K562 (cell line): ENCODE results near the gene ADAMTS6. TPM values are rescaled to one million over a fixed set of nuclear protein-coding genes. Genes with fewer than 3 reads are reported as not detected.
A peak's percentile ranks its signal among the peaks of the same experiment; 100 is the strongest.

Experiments used
- ATAC-seq: fragments of 200-7000 bp; cut with Tn5 transposase; 3 replicates; pipeline ENCODE4 v1.9.1; 2020; ENCODE audit warnings: moderate library complexity
- BruUV-seq: library from RNA; stranded (reverse); fragments of 400-500 nt; replicated peaks from 2 replicates; lab custom pipeline; 2021; lab: Mats Ljungman, UMichigan
- CTCF ChIA-PET: fragments of 300-600 bp; formaldehyde crosslinking; extraction: SDS; loops from one replicate; lab custom pipeline; 2021; ENCODE audit warnings: low intra/inter-chr PET ratio; lab: Yijun Ruan, JAX
- POLR2A ChIA-PET: fragments of 300-600, 350-650 bp; sonication (Branson Sonifier 250); formaldehyde crosslinking; extraction: SDS; loops from one replicate; lab custom pipeline; 2021; ENCODE audit warnings: antibody characterized with exemption, inconsistent platforms; lab: Yijun Ruan, JAX
- DNase-seq, 4 experiments: peaks; one replicate each; pipeline versions ENCODE4 v3.0.0 to v3.0.0-alpha.2; 2011 to 2018; ENCODE audit warnings: low spot score in 3 of 4, mixed read lengths in 3 of 4; ENCODE audit errors: extremely low read depth in 1 of 4
- FAIRE-seq: peaks from 2 replicates; lab custom pipeline; 2011; peaks lifted over from hg19 to GRCh38; lab: Jason Lieb, UNC
- H2AFZ ChIP-seq: 2 replicates; pipeline ENCODE4 v1.6.0; 2011; ENCODE audit warnings: low read depth, low read length, control low read depth, inconsistent platforms
- H3K27ac ChIP-seq: fragments of 200-600 bp; 3 replicates; pipeline ENCODE4 v1.8.0; 2011; ENCODE audit warnings: low read depth, mild to moderate bottlenecking, control low read depth, inconsistent platforms, low read length, moderate library complexity, mixed read lengths; ENCODE audit errors: extremely low read depth
- H3K27me3 ChIP-seq, 2 experiments: fragments of 300-600 bp in 1 of 2; 2 replicates in 1 of 2; 3 replicates in 1 of 2; pipeline versions ENCODE4 v1.6.0 to v1.8.0; 2011; ENCODE audit warnings: inconsistent platforms in 2 of 2, low read length in 2 of 2, mild to moderate bottlenecking in 1 of 2, mixed read lengths in 1 of 2, moderate library complexity in 1 of 2; ENCODE audit not compliant: control insufficient read depth in 2 of 2, insufficient read depth in 2 of 2
- H3K36me3 ChIP-seq: fragments of 300-600 bp; 3 replicates; pipeline ENCODE4 v1.8.0; 2011; ENCODE audit warnings: mild to moderate bottlenecking, low read length, inconsistent platforms; ENCODE audit not compliant: control insufficient read depth, insufficient read depth
- H3K4me1 ChIP-seq, 2 experiments: fragments of 200-600 bp in 1 of 2; replicated peaks in 1 of 2; 2 replicates in 1 of 2; 3 replicates in 1 of 2; pipeline versions ENCODE4 v1.5.1 to v1.8.0; 2011; ENCODE audit warnings: inconsistent platforms in 2 of 2, low read length in 2 of 2, mild to moderate bottlenecking in 1 of 2, mixed read lengths in 1 of 2, moderate library complexity in 1 of 2; ENCODE audit not compliant: control insufficient read depth in 2 of 2, insufficient read depth in 2 of 2
- H3K4me2 ChIP-seq: 2 replicates; pipeline ENCODE4 v1.6.1; 2011; ENCODE audit warnings: low read length, control low read depth, inconsistent platforms, mixed read lengths; ENCODE audit not compliant: insufficient read depth
- H3K4me3 ChIP-seq: fragments of 200-600 bp; sonication (generic), shearing (Covaris generic); 2 replicates; pipeline ENCODE4 v1.5.1; 2016; ENCODE audit warnings: control low read depth, inconsistent platforms
- H3K79me2 ChIP-seq: fragments of 200-600 bp; 3 replicates; pipeline ENCODE4 v1.8.0; 2011; ENCODE audit warnings: low read length, inconsistent platforms; ENCODE audit not compliant: control insufficient read depth, insufficient read depth
- H3K9ac ChIP-seq, 2 experiments: 2 replicates each; pipeline versions ENCODE4 v1.6.0 to v1.6.1; 2011; ENCODE audit warnings: low read depth in 2 of 2, low read length in 2 of 2, control low read depth in 1 of 2, inconsistent platforms in 1 of 2, mild to moderate bottlenecking in 1 of 2, mixed read lengths in 1 of 2; ENCODE audit not compliant: insufficient read depth in 1 of 2
- H3K9me1 ChIP-seq: one replicate; pipeline ENCODE4 v1.6.0; 2011; ENCODE audit warnings: inconsistent platforms, mild to moderate bottlenecking, low read length, moderate library complexity; ENCODE audit not compliant: control insufficient read depth, insufficient read depth
- H3K9me3 ChIP-seq: replicated peaks from 2 replicates; pipeline ENCODE4 v1.5.1; 2011; ENCODE audit warnings: low read depth, low read length, inconsistent platforms; ENCODE audit not compliant: control insufficient read depth, insufficient read depth
- H4K20me1 ChIP-seq: replicated peaks from 2 replicates; pipeline ENCODE4 v1.6.1; 2011; ENCODE audit warnings: low read length, inconsistent platforms, mixed read lengths; ENCODE audit not compliant: control insufficient read depth, insufficient read depth
- GMEB1 ChIP-seq: fragments of 250-450 bp; sonication (Bioruptor Pico); IDR thresholded peaks from 2 replicates; pipeline ENCODE4 v1.4.0; 2020; ENCODE audit warnings: mild to moderate bottlenecking
- NFIC ChIP-seq: fragments of 450-650 bp; IDR thresholded peaks from 2 replicates; pipeline ENCODE4 v1.6.1; 2017; ENCODE audit warnings: mild to moderate bottlenecking, inconsistent platforms
- RBM25 ChIP-seq: fragments of 200-400 bp; formaldehyde crosslinking; IDR thresholded peaks from 2 replicates; pipeline ENCODE4 v1.6.1; 2018; ENCODE audit warnings: low read length, low read depth, moderate library complexity; ENCODE audit not compliant: severe bottlenecking
- TFAM ChIP-seq: fragments of 250-450 bp; sonication (Bioruptor Pico); conservative IDR thresholded peaks from 2 replicates; pipeline ENCODE4 v1.5.0; 2021; ENCODE audit warnings: mild to moderate bottlenecking, moderate library complexity
- ZNF668 ChIP-seq: fragments of 250-450 bp; sonication (Bioruptor Pico); IDR thresholded peaks from 2 replicates; pipeline ENCODE4 v1.8.0; 2022; ENCODE audit warnings: mild to moderate bottlenecking, inconsistent platforms
- WGBS: fragments of 100-300 bp; shearing (Covaris generic); methylation state at CpG from one replicate; pipeline ENCODE4 v1.1.6; 2016; ENCODE audit warnings: low coverage, mixed read lengths; ENCODE audit not compliant: insufficient coverage; ENCODE audit errors: missing lambda C conversion rate; 5-methylcytosine and 5-hydroxymethylcytosine counted together
- in situ Hi-C: fragments of 300-500 bp; cut with MboI; formaldehyde crosslinking; loops from 4 replicates; pipeline ENCODE4 v1.15.0; 2018; ENCODE audit warnings: inconsistent platforms, mixed read lengths
- intact Hi-C: fragments of 100-400 bp; cut with micrococcal nuclease; formaldehyde crosslinking; loops from 2 replicates; pipeline ENCODE4 v1.14.2; 2022
- polyA plus RNA-seq, 8 experiments: library from polyadenylated mRNA; depleted of rRNA in 4 of 8; stranded (reverse) in 5 of 8; unstranded in 3 of 8; fragments of >200 nt; fragmentation: Nextera tagmentation in 2 of 8; fragmentation: Illumina TruSeq in 1 of 8; extraction: Ambion mirVana in 2 of 8; extraction: Trizol in 1 of 8; gene quantifications; 2 replicates each; pipeline versions ENCODE4 v1.2.1 to v1.2.3, GENCODE V29; 2011 to 2014; ENCODE audit warnings: inconsistent platforms in 1 of 8, missing spikeins in 1 of 8
- total RNA-seq, 7 experiments: library from RNA; depleted of rRNA in 6 of 7; stranded (reverse); fragments of >200 nt in 6 of 7; fragmentation: Illumina TruSeq in 2 of 7; extraction: Trizol in 2 of 7; gene quantifications; 2 replicates each; pipeline versions ENCODE4 v1.2.1 to v1.2.3, GENCODE V29; 2011 to 2021; ENCODE audit warnings: low replicate concordance in 1 of 7

The ADAMTS6 gene
- total and polyA plus RNA-seq, 9 of the 15 experiments (the other 6 are each of a cell fraction or from before 2014, with no cell fraction given), result 0.57 to 5.3 (median 1.5) TPM

- no peaks in the 10 kb centered on the region for H3K4me1 ChIP-seq
- 17% methylated on average over 2 of the region's 2 CpGs for WGBS
- no peaks in the 10 kb centered on the region for H3K27me3 ChIP-seq
- FAIRE-seq, result no peak
- no peak overlapping the region for H3K4me3 ChIP-seq
- no peak overlapping the region for H3K4me2 ChIP-seq
- intact Hi-C loops, result no loop called here
- in situ Hi-C loops, result no loop called here
- H3K27ac ChIP-seq, result no peak overlapping the region
- no peak overlapping the region for H2AFZ ChIP-seq
- H3K9ac ChIP-seq, result no peak overlapping the region
- H4K20me1 ChIP-seq, result no peaks in the 10 kb centered on the region
- no peaks in the 10 kb centered on the region for H3K9me3 ChIP-seq
- DNase-seq, result no peak
- H3K36me3 ChIP-seq, result no peaks in the 10 kb centered on the region
- ChIA-PET POLR2A (interaction anchor here (1.2 kb wide), 1 partner anchor 9 kb away, joined by 3 read pairs; no protein-coding TSS in a partner anchor), CTCF (no interaction called here)
- H3K79me2 ChIP-seq, result no peaks in the 10 kb centered on the region
- no TSS peak for BruUV-seq
- TF ChIP-seq NFIC (no peak), TFAM (CRISPR knock-in tag) (no peak), RBM25 (peak; percentile 35), GMEB1 (CRISPR knock-in tag) (no peak), ZNF668 (CRISPR knock-in tag) (no peak)
- no peak for ATAC-seq
- H3K9me1 ChIP-seq, result no peaks in the 10 kb centered on the region
Observed at GRCh38 chr5:65194871-65195270, 286.8 kb downstream of the ADAMTS6 start.
